DMS53 treated with DMSO at 0.1 percent for 48 hours (cell line): ENCODE results near the gene HOXB13.

Experiments used
- DNase-seq: peaks from one replicate; lab custom pipeline; 2025; ENCODE audit not compliant: unreplicated experiment; lab: John Stamatoyannopoulos, UW

HOXB13 gene

GRCh38 chr17:48748718-48749566 is 20.4 kb upstream of the HOXB13 start:
- DNase-seq = no peak

GRCh38 chr17:48747445-48748363 is 19.2 kb upstream of the HOXB13 start:
- no peak for DNase-seq

- DNase-seq = no peak
Measured at GRCh38 chr17:48746916-48747444, 18.4 kb upstream of the HOXB13 start.

GRCh38 chr17:48745381-48746275 is 17.1 kb upstream of the HOXB13 start:
- no peak for DNase-seq

- DNase-seq = no peak
Measured at GRCh38 chr17:48740537-48740936, 12.0 kb upstream of the HOXB13 start.

GRCh38 chr17:48738803-48739526 is 10.4 kb upstream of the HOXB13 start:
- DNase-seq = no peak

- DNase-seq = no peak
Measured at GRCh38 chr17:48738424-48738802, 9.9 kb upstream of the HOXB13 start.

- no peak for DNase-seq
Measured at GRCh38 chr17:48737330-48738043, 8.9 kb upstream of the HOXB13 start.

- no peak for DNase-seq
Measured at GRCh38 chr17:48735062-48735351, 6.5 kb upstream of the HOXB13 start.

- no peak for DNase-seq
Measured at GRCh38 chr17:48734333-48735061, 5.9 kb upstream of the HOXB13 start.

GRCh38 chr17:48733632-48734328 is 5.2 kb upstream of the HOXB13 start:
- no peak for DNase-seq

- no peak for DNase-seq
Measured at GRCh38 chr17:48732688-48733629, 4.4 kb upstream of the HOXB13 start.

- DNase-seq = no peak
Measured at GRCh38 chr17:48731355-48731754, 2.8 kb upstream of the HOXB13 start.

GRCh38 chr17:48730240-48730550 is 1.6 kb upstream of the HOXB13 start:
- DNase-seq = no peak

- DNase-seq = no peak
Measured at GRCh38 chr17:48729335-48730239, 1.0 kb upstream of the HOXB13 start.

GRCh38 chr17:48727415-48728175 is 955 bp downstream of the HOXB13 start:
- DNase-seq = no peak
